ENCODE measurements around the gene RAP1A.

The RAP1A gene

DNA sequence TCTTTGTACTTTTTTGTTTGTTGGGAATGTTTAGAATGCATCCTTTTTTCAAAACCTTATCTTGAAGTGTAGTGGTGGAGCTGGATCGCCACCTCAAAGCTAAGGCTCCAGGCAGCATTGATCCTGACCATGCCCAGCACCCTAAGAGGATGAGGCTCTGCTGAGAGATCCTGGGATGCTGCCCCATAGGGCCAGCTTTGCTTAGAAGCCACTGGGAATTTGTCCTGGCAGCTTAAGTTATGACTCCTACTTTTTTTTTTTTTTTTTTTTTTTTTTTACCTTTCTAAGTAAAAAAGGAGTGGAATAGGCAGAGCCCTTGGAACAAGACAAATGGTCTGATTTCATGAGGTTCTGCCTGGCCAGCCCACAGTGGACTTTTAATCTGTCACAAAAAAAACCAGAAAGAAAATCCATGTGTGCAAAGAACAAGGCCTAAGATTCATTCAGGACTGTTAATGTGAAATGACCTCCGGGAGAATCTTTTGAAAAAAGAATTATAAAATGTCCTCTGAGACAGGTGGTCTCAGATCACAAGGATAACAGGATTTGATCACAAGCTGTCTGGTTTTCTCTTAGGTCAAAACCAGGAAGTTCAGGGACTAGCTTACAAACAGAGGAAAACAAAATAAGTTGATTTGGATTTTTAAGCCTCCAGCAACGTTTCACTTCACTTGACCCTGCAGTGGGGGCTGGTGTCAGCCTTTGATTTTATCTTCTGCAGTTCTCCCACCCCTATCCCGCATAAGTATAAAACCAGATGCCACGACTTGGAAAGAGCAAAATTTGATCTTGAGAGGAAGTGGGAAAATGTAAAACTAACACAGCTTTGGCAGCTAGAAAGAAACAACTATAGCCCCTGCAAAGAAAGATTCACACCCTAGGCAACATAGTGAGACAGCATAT, 25.9 kb upstream of the RAP1A start:
- Histone ChIP-seq H2BK15ac (replicated peaks; ENCODE audit: low read depth) (no peak overlapping the region), H3K4me3 (ENCODE audit: low read length) (no peak overlapping the region)
- WGBS (ENCODE audit: extremely low coverage, insufficient coverage, low lambda C conversion rate) = no CpG with 5 or more reads among the region's 5 CpGs

DNA sequence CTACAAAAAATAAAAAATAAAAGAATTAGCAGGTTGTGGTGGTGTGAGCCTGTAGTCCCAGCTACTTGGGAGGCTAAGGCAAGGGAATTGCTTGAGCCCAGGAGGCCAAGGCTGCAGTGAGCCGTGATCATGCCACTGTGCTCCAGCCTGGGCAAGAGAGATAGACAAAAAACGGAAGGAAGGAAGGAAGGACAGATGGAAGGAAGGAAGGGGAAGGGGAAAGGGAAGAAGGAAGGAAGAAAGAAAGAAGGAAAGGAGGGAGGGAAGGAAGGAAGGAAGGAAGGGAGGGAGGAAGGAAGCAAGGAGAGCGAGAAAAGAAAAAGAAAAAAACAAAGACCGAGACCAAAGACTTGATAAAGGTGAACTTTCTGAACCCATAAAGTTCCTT, 25.3 kb upstream of the RAP1A start:
- WGBS (ENCODE audit: extremely low coverage, insufficient coverage, low lambda C conversion rate) = no CpG with 5 or more reads among the region's 4 CpGs
- H3K27me3 ChIP-seq (ENCODE audit: insufficient read depth, low read length, poor library complexity) = no peaks in the 10 kb centered on the region
- no peaks in the 10 kb centered on the region for H3K79me1 ChIP-seq (ENCODE audit: low read length)
- peaks cover 4% of the 10 kb centered on the region for H3K4me1 ChIP-seq (ENCODE audit: control insufficient read depth, low read depth, low read length)
- H3K4ac ChIP-seq (ENCODE audit: low read depth, low read length) = no peak overlapping the region
- H3K9ac ChIP-seq (ENCODE audit: low read length) = no peak overlapping the region
- no peaks in the 10 kb centered on the region for H3K36me3 ChIP-seq (ENCODE audit: control insufficient read depth, insufficient read depth, low read length)
- H3K79me2 ChIP-seq (ENCODE audit: control insufficient read depth, insufficient read depth, low read length) = no peaks in the 10 kb centered on the region
- H2BK15ac ChIP-seq (replicated peaks; ENCODE audit: low read depth) = no peak overlapping the region
- H3K18ac ChIP-seq (ENCODE audit: low read length) = no peak overlapping the region
- no peak for DNase-seq
- no peak overlapping the region for H3K56ac ChIP-seq (ENCODE audit: low read length)
- H4K8ac ChIP-seq (ENCODE audit: low read depth, low read length) = no peak overlapping the region
- H2BK120ac ChIP-seq (ENCODE audit: low read depth, low read length) = no peak overlapping the region
- H3K4me2 ChIP-seq (ENCODE audit: low read length) = no peak overlapping the region
- H3K27ac ChIP-seq (ENCODE audit: low read depth, low read length) = no peak overlapping the region
- no peak overlapping the region for H3K4me3 ChIP-seq (ENCODE audit: low read length)
- no peak overlapping the region for H4K5ac ChIP-seq (ENCODE audit: low read length)
- H2BK5ac ChIP-seq (ENCODE audit: low read length) = no peak overlapping the region
- H2AK5ac ChIP-seq (ENCODE audit: low read length) = no peak overlapping the region
- H3K23ac ChIP-seq (ENCODE audit: low read length) = no peak overlapping the region

More for the DNA sequence above, 25.9 kb upstream of the RAP1A start:
- peaks cover 4% of the 10 kb centered on the region for H3K4me1 ChIP-seq (ENCODE audit: control insufficient read depth, low read depth, low read length)
- no peak overlapping the region for H2BK120ac ChIP-seq (ENCODE audit: low read depth, low read length)
- H3K27me3 ChIP-seq (ENCODE audit: insufficient read depth, low read length, poor library complexity) = no peaks in the 10 kb centered on the region
- no peak overlapping the region for H4K5ac ChIP-seq (ENCODE audit: low read length)
- no peaks in the 10 kb centered on the region for H3K36me3 ChIP-seq (ENCODE audit: control insufficient read depth, insufficient read depth, low read length)
- H3K4me2 ChIP-seq (ENCODE audit: low read length) = no peak overlapping the region
- H3K27ac ChIP-seq (ENCODE audit: low read depth, low read length) = peak overlapping the region; percentile 57
- no peaks in the 10 kb centered on the region for H3K79me2 ChIP-seq (ENCODE audit: control insufficient read depth, insufficient read depth, low read length)
- peak overlapping the region; percentile 52 for H3K4ac ChIP-seq (ENCODE audit: low read depth, low read length)
- no peak overlapping the region for H3K9ac ChIP-seq (ENCODE audit: low read length)
- no peak overlapping the region for H3K23ac ChIP-seq (ENCODE audit: low read length)
- H3K18ac ChIP-seq (ENCODE audit: low read length) = peak overlapping the region; percentile 75
- peak; percentile 8 for DNase-seq
- H2AK5ac ChIP-seq (ENCODE audit: low read length) = no peak overlapping the region
- no peak overlapping the region for H2BK5ac ChIP-seq (ENCODE audit: low read length)
- H3K79me1 ChIP-seq (ENCODE audit: low read length) = no peaks in the 10 kb centered on the region
- no peak overlapping the region for H3K56ac ChIP-seq (ENCODE audit: low read length)
- no peak overlapping the region for H4K8ac ChIP-seq (ENCODE audit: low read depth, low read length)

DNA sequence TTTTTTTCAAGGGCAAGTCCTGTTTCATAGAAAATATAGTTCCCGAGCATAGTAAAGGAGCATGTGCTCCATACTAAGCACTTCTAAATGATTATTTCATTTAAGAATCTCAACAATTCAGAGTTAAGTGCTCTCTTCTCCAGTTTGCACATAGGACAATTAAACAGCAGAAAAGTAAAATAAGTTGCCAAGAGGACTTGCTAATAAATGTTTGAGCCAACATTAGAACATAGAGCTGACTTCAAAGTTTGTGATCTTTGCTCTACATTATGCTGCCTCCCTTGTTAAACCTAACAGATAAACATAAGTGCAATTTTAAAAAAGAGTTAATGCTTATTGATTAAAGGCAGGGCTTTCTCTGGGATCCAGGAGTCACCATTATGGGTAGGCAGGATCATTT, 23.8 kb upstream of the RAP1A start:
- H2BK5ac ChIP-seq (ENCODE audit: low read length) = no peak overlapping the region
- no peaks in the 10 kb centered on the region for H3K36me3 ChIP-seq (ENCODE audit: control insufficient read depth, insufficient read depth, low read length)
- no peak overlapping the region for H2BK120ac ChIP-seq (ENCODE audit: low read depth, low read length)
- H3K4me2 ChIP-seq (ENCODE audit: low read length) = no peak overlapping the region
- no peak overlapping the region for H3K18ac ChIP-seq (ENCODE audit: low read length)
- H3K23ac ChIP-seq (ENCODE audit: low read length) = no peak overlapping the region
- no peak overlapping the region for H3K9ac ChIP-seq (ENCODE audit: low read length)
- no peak overlapping the region for H3K4me3 ChIP-seq (ENCODE audit: low read length)
- H4K5ac ChIP-seq (ENCODE audit: low read length) = no peak overlapping the region
- no peak overlapping the region for H3K56ac ChIP-seq (ENCODE audit: low read length)
- H2AK5ac ChIP-seq (ENCODE audit: low read length) = no peak overlapping the region
- H3K27me3 ChIP-seq (ENCODE audit: insufficient read depth, low read length, poor library complexity) = no peaks in the 10 kb centered on the region
- no CpG with 5 or more reads among the region's 1 CpG for WGBS (ENCODE audit: extremely low coverage, insufficient coverage, low lambda C conversion rate)
- no peaks in the 10 kb centered on the region for H3K79me1 ChIP-seq (ENCODE audit: low read length)
- no peak overlapping the region for H3K27ac ChIP-seq (ENCODE audit: low read depth, low read length)
- peaks cover 4% of the 10 kb centered on the region for H3K4me1 ChIP-seq (ENCODE audit: control insufficient read depth, low read depth, low read length)
- no peak overlapping the region for H4K8ac ChIP-seq (ENCODE audit: low read depth, low read length)
- DNase-seq = no peak
- H2BK15ac ChIP-seq (replicated peaks; ENCODE audit: low read depth) = no peak overlapping the region
- no peak overlapping the region for H3K4ac ChIP-seq (ENCODE audit: low read depth, low read length)
- no peaks in the 10 kb centered on the region for H3K79me2 ChIP-seq (ENCODE audit: control insufficient read depth, insufficient read depth, low read length)

DNA sequence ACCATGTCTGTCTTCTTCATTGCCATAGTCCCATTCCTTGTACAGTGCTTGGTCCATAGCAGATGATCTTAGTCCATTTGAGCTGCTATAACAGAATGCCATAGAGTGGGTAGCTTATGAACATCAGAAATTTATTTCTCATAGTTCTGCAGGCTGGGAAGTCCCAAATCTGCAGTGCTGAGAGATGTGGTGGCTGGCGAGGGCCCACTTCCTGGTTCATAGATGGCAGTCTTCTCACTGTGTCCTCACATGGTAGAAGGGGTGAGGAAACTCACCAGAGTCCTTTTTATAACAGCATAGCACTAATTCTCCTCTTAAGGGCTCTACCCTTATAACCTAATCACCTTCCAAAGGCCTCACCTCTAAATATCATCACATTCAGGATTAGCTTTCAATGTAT, 23.1 kb upstream of the RAP1A start:
- Histone ChIP-seq H3K56ac (ENCODE audit: low read length) (no peak overlapping the region), H3K79me1 (ENCODE audit: low read length) (no peaks in the 10 kb centered on the region), H3K23ac (ENCODE audit: low read length) (no peak overlapping the region), H2BK120ac (ENCODE audit: low read depth, low read length) (no peak overlapping the region), H3K4me2 (ENCODE audit: low read length) (no peak overlapping the region), H3K9ac (ENCODE audit: low read length) (no peak overlapping the region), H3K4me3 (ENCODE audit: low read length) (no peak overlapping the region), H3K4me1 (ENCODE audit: control insufficient read depth, low read depth, low read length) (peaks cover 4% of the 10 kb centered on the region), H2BK15ac (replicated peaks; ENCODE audit: low read depth) (no peak overlapping the region), H2BK5ac (ENCODE audit: low read length) (no peak overlapping the region), H3K4ac (ENCODE audit: low read depth, low read length) (no peak overlapping the region), H3K18ac (ENCODE audit: low read length) (no peak overlapping the region), H3K27ac (ENCODE audit: low read depth, low read length) (no peak overlapping the region), H4K8ac (ENCODE audit: low read depth, low read length) (no peak overlapping the region), H2AK5ac (ENCODE audit: low read length) (no peak overlapping the region), H3K27me3 (ENCODE audit: insufficient read depth, low read length, poor library complexity) (no peaks in the 10 kb centered on the region), H3K79me2 (ENCODE audit: control insufficient read depth, insufficient read depth, low read length) (no peaks in the 10 kb centered on the region), H3K36me3 (ENCODE audit: control insufficient read depth, insufficient read depth, low read length) (no peaks in the 10 kb centered on the region), H4K5ac (ENCODE audit: low read length) (no peak overlapping the region)
- no peak for DNase-seq
- whole genome bisulfite sequencing (ENCODE audit: extremely low coverage, insufficient coverage, low lambda C conversion rate) = no CpG with 5 or more reads among the region's 1 CpG

DNA sequence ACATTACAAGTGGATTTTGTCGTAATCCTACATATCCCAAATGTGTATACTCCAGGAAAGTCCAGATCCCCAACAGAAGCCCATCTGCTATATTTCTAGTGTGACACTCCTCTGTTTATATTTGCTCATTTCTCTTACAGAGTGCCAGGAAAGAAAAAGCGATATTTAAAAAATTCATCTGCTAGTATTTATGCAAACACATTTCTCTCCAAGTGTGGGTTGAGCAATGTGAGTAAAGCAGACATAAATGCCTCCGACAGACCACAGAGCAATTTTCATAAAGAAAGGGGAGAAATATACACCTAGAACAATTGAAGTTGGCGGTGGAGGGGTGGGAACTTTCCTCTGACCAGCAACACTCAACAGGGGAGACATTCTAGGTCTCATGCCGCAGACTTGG, 22.2 kb upstream of the RAP1A start:
- H3K4ac ChIP-seq (ENCODE audit: low read depth, low read length) = no peak overlapping the region
- H4K5ac ChIP-seq (ENCODE audit: low read length) = no peak overlapping the region
- no peak overlapping the region for H3K18ac ChIP-seq (ENCODE audit: low read length)
- no CpG with 5 or more reads among the region's 5 CpGs for WGBS (ENCODE audit: extremely low coverage, insufficient coverage, low lambda C conversion rate)
- no peak overlapping the region for H3K23ac ChIP-seq (ENCODE audit: low read length)
- H3K4me2 ChIP-seq (ENCODE audit: low read length) = no peak overlapping the region
- no peak for DNase-seq
- no peak overlapping the region for H3K56ac ChIP-seq (ENCODE audit: low read length)
- no peaks in the 10 kb centered on the region for H3K79me1 ChIP-seq (ENCODE audit: low read length)
- no peak overlapping the region for H3K9ac ChIP-seq (ENCODE audit: low read length)
- H3K4me1 ChIP-seq (ENCODE audit: control insufficient read depth, low read depth, low read length) = peaks cover 3% of the 10 kb centered on the region
- no peak overlapping the region for H2BK15ac ChIP-seq (replicated peaks; ENCODE audit: low read depth)
- no peaks in the 10 kb centered on the region for H3K27me3 ChIP-seq (ENCODE audit: insufficient read depth, low read length, poor library complexity)
- H3K36me3 ChIP-seq (ENCODE audit: control insufficient read depth, insufficient read depth, low read length) = no peaks in the 10 kb centered on the region
- H3K4me3 ChIP-seq (ENCODE audit: low read length) = no peak overlapping the region
- no peak overlapping the region for H2BK120ac ChIP-seq (ENCODE audit: low read depth, low read length)
- H3K79me2 ChIP-seq (ENCODE audit: control insufficient read depth, insufficient read depth, low read length) = no peaks in the 10 kb centered on the region
- no peak overlapping the region for H2AK5ac ChIP-seq (ENCODE audit: low read length)
- no peak overlapping the region for H4K8ac ChIP-seq (ENCODE audit: low read depth, low read length)
- H2BK5ac ChIP-seq (ENCODE audit: low read length) = no peak overlapping the region
- no peak overlapping the region for H3K27ac ChIP-seq (ENCODE audit: low read depth, low read length)

DNA sequence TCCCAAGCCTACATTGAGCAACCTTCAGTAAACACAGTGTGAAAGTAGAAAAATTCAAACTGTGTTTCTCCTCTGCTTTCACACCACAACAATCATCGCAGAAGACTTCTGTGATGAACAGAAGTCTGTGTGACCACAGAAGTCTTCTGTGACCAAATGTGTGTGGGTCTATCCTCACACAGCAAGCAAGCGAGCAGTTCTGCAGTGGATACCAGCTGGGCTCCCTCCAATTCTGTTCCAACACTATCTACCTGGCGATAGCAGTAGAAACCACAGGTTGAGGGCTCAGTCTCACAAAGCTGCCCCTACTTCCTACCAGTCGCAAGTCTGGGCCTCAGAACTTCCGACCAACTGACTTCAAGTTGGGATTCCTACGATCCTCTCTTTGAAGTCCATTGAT, 21.0 kb upstream of the RAP1A start:
- H3K79me1 ChIP-seq (ENCODE audit: low read length) = no peaks in the 10 kb centered on the region
- H3K27me3 ChIP-seq (ENCODE audit: insufficient read depth, low read length, poor library complexity) = no peaks in the 10 kb centered on the region
- no peak overlapping the region for H3K18ac ChIP-seq (ENCODE audit: low read length)
- no peak overlapping the region for H3K4ac ChIP-seq (ENCODE audit: low read depth, low read length)
- no CpG with 5 or more reads among the region's 6 CpGs for WGBS (ENCODE audit: extremely low coverage, insufficient coverage, low lambda C conversion rate)
- no peak overlapping the region for H4K5ac ChIP-seq (ENCODE audit: low read length)
- H3K36me3 ChIP-seq (ENCODE audit: control insufficient read depth, insufficient read depth, low read length) = no peaks in the 10 kb centered on the region
- no peaks in the 10 kb centered on the region for H3K4me1 ChIP-seq (ENCODE audit: control insufficient read depth, low read depth, low read length)
- no peak overlapping the region for H3K56ac ChIP-seq (ENCODE audit: low read length)
- H3K79me2 ChIP-seq (ENCODE audit: control insufficient read depth, insufficient read depth, low read length) = no peaks in the 10 kb centered on the region
- H3K9ac ChIP-seq (ENCODE audit: low read length) = no peak overlapping the region
- no peak overlapping the region for H2BK15ac ChIP-seq (replicated peaks; ENCODE audit: low read depth)
- no peak overlapping the region for H3K4me2 ChIP-seq (ENCODE audit: low read length)
- no peak overlapping the region for H3K23ac ChIP-seq (ENCODE audit: low read length)
- H2BK5ac ChIP-seq (ENCODE audit: low read length) = no peak overlapping the region
- DNase-seq = no peak
- no peak overlapping the region for H3K4me3 ChIP-seq (ENCODE audit: low read length)
- no peak overlapping the region for H2BK120ac ChIP-seq (ENCODE audit: low read depth, low read length)
- no peak overlapping the region for H2AK5ac ChIP-seq (ENCODE audit: low read length)
- H3K27ac ChIP-seq (ENCODE audit: low read depth, low read length) = no peak overlapping the region
- H4K8ac ChIP-seq (ENCODE audit: low read depth, low read length) = no peak overlapping the region

Measured in mesendoderm (in vitro differentiated cells).